AG09319 (cell line): Measurements from ENCODE around the gene FOLR2.

Experiments used
- DNase-seq: peaks from one replicate; pipeline ENCODE4 v3.0.0-alpha.2; 2010; ENCODE audit warnings: low read depth; ENCODE audit errors: extremely low read depth
- CTCF ChIP-seq: IDR thresholded peaks from 2 replicates; pipeline ENCODE4 v1.5.1; 2011; ENCODE audit warnings: low read depth, mild to moderate bottlenecking, inconsistent platforms, low read length, moderate library complexity

Gene FOLR2

GRCh38 chr11:72223615-72224563, 7.3 kb downstream of the FOLR2 start:
- TF ChIP-seq CTCF: no peak
- DNase-seq: no peak

GRCh38 chr11:72224564-72225410, 8.2 kb downstream of the FOLR2 start, which contains the start of gene INPPL1:
INPPL1 (plus strand) TSS chr11:72224767; CDS start chr11:72224985, 218 bp downstream.
- TF ChIP-seq CTCF: no peak
- no peak for DNase-seq

- DNase-seq: no peak
- no peak for TF ChIP-seq CTCF
These were observed 8.9 kb downstream of the FOLR2 start for GRCh38 chr11:72225411-72225951.

DNA sequence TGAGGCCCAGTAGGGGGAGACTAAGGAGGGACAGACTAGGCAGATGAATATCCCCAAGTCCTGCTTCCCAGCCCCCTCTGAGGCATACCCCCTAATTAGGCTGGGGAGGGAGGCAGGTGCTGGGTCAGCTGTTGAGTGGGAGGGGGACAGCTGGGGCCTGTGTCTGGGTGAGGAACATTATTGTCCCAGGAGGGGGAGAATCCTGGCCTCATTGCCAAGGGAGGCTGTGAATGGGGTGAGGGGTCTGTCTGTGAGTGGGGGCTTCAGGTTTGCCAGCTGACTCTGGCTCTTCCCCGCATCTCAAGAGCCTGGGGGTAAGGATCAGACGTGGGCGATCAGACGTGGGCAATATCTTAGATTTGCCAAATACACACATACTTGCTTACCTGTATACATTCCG, 10.1 kb downstream of the FOLR2 start:
- TF ChIP-seq CTCF: no peak
- no peak for DNase-seq

- no peak for DNase-seq
- no peak for TF ChIP-seq CTCF
These were observed 11.0 kb downstream of the FOLR2 start for GRCh38 chr11:72227316-72228228.

DNA sequence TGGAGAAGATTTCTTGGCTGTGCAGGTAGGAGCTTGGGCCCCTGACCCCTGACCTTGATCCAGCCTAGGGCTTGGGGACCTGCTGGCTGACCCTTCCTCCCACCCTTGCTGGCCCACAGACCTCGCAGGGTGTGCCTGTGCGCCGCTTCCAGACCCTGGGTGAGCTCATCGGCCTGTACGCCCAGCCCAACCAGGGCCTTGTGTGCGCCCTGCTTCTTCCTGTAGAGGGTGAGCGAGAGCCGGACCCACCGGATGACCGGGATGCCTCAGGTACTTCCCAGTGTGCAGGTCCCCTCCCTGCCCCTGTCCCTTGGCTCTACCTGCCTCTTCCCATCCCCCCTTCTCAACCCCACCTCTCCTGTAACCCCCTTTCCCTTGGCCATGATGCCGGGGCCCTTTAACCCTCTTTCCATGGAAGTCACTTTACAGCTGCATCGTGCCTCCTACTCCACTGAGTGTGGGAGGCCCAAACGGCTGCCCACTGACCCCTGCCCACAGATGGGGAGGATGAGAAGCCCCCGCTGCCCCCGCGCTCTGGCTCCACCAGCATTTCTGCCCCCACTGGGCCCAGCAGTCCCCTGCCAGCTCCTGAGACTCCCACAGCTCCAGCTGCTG, 11.7 kb downstream of the FOLR2 start:
- TF ChIP-seq CTCF: no peak; the same call in 1 of the 2 replicates
- DNase-seq: no peak
